LoVo (cell line): ENCODE data around the gene NEK8.
"Not testable (repeated sequence)": the region's sequence is repeated elsewhere in the genome, so short reads cannot be mapped to it uniquely, and the experiment has no call there.

Experiments used
- DNase-seq: peaks from one replicate; pipeline ENCODE4 v3.0.0-alpha.2; 2016; ENCODE audit warnings: low spot score

Gene NEK8

DNA sequence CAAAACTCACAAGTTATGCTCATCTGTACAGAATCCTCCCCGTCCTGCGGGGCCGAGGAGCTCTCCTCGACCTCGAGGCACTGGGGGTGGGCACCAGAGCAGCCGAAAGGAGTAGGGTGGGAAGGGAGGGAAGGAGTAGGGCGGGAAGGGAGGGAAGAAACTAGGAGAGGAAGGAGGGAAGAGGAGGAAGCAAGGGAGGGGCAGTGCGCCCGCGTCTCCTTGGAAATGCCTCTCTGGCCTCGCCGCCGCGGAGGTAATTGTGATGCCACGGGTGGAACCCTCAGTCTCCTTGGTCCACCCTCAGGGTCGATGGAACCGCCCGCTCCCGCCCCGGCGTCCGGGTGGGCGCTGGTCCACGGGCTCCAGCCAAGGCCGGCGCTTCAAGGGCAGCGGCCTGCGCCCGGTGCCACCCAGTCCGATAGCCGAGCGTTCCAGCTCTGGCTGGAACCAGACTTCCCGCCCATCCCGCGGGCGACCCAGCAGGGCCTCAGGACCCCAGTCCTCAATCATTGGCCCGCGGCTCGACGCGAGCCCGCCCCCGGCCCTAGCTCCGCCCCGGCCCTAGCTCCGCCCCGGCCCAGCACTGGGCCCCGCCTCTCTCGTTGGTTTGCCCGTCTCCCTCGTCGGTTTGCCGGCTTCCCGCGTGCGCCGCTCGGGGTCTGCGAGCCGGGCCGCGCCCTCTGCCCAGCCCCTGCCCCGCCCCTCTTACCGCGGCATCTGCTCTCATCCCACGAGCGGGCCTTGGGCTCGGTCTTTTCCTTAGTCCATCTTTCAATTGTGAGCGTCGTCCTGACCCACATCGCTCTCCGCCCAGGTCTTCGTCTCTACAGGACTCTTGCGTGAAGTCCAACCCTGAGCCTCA lies 17.5 kb upstream of the NEK8 start:
- peak; percentile 90 for DNase-seq

DNA sequence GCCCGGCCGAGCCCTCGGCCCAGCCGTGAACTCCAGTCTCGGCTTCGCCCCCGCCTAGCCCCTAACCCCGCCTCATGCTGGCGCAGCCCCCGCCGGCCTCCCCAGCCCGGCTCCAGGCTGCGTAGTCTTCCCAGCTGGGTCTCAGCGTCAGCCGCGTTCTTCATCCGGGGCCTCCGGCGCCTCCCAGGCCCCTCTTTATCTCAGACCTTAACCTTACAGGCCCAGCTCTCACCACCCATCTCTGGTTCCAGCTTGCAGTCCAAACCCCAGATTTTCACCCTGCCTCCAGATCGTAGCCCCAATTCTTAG lies 16.9 kb upstream of the NEK8 start, which contains the start of gene PROCA1:
Gene PROCA1, minus strand, starts transcription at position 166 of the 309 bp plus-strand sequence. CDS start 228 bp downstream, outside the sequence.
- DNase-seq, result no peak

DNA sequence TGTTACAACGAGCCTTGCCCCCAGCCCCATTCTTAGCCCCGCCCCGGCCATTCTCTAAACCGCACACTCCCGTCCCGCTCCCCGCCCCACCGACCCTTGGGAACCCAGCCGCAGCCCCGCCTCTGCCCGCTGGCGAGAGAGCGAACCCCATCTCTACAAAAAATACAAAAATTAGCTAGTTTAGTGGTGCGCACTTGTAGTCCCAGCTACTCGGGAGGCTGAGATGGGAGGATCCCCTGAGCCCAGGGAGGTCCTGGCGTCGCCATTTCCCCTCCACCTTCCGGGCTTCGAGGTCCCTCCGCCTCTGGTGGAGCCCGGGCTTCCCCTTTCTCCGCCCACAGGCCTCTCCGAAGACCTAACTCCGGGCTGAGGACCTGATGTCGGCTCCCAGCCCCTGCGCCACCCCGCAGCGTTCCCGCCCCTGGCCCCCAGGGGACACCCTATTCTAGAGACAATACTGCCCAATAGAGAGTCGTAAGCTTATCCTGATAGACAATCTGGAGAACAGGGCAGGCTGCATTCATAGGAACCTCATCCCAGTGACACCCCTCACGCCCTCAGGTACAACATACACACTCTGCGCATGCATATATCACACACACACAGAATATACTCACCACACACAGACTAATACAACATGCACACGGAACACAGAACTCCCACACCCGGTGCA lies 16.4 kb upstream of the NEK8 start:
- no peak for DNase-seq

DNA sequence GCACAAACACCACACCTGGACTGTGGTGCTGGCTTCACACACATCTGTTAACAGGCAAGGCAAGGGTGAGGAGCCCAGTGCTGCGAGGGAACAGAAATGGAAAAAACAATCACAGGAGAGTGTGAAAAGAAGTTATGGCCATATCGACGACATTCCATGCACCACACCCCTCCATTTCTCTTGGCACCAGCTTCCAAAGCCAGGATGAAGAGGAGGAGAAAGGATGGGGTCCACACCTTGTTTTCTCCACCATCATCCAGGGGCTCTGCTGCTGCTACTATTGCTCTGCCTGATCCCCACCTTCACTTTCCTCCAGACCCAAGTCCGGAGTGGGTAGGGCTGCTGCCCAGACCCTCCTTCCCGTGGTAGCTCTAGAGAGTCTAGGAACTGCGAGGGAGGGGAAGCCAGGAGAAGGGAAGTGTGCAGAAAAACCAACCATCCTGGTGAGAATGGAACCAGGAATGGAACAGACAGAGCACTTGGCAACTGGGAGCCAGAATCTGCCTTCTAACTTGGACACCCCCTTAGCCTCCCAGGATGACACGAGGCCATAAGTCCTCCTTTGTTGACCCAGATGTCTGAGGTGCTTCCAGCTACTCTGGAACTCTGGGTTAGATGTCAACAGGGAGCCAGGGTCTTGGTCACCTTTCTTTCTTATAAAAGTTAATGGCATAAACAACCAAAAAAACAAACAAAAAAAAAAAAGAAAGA lies 15.7 kb upstream of the NEK8 start:
- no peak for DNase-seq

DNA sequence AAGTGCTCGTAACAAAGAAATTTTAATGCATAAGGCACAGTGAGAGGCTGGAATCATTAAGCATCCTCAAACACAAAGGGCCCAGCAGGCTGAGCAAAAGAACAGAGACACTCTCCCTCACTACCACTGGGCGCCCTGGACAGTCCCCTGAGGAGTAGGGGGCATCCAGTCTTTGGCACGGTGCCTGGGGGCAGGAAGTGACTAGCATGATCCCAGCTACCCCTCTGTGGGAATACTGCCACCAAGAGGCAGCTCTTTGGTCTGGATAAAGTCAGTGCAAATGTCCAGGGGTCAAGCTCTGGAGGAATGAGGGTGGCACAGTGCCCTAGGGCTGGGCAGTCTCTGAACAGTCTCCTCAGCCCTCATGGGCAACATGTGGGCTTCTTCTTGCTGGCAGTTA lies 14.3 kb upstream of the NEK8 start:
- DNase-seq, result no peak

DNA sequence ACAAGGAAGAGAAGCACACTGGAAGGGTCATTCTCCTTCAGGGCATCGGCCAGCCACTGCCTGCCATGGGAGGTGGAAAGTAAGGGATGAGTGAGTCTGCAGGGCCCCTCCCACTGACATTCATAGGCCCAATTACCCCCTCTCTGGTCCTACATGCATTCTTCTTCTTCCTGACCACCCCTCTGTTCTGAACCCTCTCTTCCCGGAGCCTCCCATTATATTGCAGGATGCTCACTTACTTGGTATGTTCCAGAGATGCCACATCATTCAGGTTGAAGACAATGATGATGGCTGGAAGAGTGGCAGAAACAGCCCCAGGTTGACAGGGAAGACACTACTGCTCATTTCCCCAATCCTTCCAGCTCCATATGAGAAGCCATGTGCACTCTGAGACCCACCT lies 13.4 kb upstream of the NEK8 start:
- DNase-seq, result no peak

DNA sequence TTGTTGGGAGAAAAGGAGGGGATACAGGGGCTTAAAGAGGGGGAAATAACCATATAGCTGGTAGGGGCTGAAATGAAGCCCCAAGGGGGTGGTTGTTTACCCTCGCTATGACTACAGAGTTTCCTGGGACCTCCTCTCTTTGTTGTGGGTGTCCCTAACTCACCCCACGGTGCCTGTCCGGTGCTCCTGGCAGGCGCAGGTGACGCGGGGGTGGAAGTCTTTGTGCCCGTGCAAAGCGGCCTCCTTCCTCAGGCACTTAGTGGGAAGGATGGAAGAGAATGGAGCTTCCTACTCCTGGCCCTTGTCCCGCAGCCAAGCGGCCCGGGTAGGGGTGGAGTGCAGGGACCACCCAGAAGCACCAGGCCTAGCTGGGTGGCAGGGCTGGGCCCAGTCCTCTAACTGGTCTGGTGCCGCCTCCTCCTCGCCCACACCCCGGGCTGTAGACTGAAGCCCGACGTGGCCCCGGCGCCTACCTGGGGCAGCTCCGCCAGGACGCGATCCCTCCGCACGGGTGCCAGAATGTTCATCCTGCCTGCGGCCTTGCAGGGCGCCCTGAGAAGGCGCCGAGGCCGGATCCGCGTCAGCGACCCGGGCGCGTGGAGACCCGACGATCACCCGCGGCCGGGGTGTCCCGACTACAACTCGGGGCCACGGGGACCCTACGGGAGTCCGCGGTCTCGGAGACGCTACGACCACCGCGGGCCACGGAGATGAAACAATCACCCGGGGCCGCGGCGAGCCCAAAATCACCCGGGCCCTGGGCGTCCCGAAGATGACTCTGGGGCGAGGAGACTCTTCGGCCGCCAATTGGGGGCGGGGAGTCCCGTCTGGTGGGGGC lies 11.6 kb upstream of the NEK8 start:
- DNase-seq, result no peak

DNA sequence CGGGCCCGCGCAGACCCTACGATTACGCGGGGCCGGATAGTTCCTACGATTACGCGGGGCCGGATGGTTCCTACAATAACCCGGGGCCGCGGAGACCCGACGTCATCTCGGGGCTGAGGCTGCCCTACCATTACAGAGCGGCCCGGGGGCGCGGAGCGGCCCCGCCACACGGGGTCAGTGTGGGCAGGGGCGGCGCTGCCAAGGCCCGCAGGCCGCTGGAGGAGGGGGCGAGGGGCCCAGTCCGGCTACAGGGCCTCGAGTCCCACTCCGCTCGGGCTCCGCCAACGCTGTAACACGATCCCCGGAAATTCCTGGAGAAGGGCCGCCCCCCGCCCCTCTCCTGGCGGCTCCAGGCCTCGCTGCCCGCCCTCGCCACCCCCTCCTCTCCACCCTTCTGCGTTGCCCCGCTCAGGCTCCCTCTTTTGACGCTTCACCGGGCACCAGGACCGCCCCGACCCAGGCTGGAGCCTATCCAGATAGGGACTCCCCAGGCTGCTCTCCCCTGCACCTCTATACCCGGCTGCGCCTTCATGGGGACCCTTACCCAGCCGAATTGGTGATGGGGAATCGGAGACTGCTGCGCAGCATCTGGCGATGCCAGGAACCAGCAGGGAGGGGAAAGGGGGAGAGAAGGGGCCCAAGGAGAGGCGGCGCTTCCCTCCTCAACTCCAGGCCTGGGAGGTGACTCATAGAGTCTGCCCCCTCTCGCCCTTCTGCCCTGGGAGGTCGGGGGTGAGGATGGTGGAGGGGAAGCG lies 10.8 kb upstream of the NEK8 start, which contains the start of gene RAB34:
Gene RAB34, minus strand, starts transcription at position 291 of the 755 bp plus-strand sequence. CDS start 602 bp downstream, outside the sequence.
- DNase-seq, result no peak

DNA sequence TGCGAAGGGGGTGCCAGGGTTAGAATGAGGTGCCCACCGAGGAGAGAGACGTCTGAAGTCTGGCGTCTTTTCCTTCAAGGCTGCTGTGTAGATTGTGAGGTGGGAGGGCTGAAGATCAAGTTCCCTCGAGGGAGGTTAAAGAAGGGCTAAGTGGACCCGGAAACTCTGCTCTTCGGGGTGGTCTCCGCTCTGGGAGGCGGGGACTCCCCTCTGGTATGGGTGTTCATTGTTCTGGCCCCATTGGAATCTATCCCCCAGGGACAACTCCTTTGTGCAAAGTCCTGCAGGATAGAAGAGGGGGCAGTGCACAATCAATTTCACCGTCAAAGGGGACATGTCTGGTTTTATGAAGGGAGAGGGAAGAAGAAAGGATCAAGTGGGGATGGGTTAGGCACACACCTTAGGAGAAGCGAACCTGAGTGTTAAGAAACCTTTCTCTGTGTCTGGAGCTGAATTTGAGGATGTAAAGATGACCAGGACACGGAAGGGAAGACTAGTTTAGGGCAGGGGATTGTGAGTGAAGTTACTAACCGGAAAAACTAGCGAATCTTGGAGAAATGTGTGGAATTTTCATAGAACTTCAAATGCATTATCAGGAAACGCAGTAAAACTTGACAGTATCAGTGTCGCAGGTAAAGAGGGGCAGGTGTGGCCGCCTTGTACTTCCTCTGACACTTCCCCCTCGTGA lies 10.1 kb upstream of the NEK8 start:
- no peak for DNase-seq

DNA sequence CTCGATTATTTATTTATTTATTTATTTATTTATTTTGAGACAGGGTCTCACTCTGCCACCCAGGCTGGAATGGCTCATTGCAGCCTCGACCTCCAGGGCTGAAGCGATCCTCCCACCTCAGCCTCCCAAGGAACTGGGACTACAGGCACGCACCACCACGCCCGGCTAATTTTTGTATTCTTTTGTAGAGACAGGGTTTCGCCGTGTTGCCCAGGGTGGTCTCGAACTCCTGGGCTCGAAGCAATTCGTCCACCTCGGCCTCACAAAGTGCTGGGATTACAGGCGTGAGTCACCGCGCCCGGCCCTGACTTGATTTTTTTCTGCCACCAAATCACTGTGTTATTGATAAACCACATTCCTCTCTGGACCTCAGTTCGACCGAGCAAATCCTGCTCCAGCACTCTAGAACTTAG lies 9.6 kb upstream of the NEK8 start:
- no peak for DNase-seq

DNA sequence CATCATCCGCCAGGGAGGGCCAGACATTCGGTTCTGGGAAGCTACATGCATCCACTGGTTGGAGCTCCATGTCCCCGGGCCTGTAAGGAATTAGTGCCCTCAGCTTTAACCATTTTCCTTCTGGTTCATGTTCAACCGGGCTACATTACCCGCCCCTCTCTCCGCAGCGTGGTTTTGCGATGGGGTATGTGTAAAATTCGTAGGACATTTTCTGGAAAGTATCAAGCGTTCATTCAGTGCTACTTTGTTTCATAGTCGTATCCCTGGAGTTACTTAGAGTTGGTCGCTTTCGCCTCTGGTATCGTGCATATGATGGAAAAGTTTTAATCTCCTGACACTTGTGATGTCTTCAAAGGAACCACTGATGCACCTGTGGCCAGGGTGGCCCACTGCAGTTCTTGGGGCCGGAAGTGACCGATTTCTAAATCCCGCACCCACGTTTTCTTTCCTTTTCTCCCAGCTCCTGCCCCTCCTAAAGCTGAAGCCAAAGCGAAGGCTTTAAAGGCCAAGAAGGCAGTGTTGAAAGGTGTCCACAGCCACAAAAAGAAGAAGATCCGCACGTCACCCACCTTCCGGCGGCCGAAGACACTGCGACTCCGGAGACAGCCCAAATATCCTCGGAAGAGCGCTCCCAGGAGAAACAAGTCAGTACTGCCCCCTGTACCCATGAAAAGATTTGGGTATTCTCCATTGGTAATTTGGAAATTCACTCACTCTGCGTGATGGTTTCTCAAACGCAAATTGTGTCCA lies 8.2 kb upstream of the NEK8 start:
- DNase-seq, result no peak

DNA sequence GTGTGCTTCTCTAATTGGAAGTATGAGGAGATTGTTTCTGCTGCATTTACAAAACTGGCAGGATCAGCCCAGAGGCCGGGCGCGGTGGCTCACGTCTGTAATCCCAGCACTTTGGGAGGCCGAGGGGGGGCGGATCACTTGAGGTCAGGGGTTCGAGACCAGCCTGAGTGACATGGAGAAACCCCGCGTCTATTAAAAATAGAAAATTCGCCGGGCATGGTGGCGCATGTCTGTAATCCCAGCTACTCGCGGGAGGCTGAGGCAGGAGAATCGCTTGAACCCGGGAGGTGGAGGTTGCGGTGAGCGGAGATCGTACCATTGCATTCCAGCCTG lies 7.6 kb upstream of the NEK8 start:
- not testable (repeated sequence) for DNase-seq

DNA sequence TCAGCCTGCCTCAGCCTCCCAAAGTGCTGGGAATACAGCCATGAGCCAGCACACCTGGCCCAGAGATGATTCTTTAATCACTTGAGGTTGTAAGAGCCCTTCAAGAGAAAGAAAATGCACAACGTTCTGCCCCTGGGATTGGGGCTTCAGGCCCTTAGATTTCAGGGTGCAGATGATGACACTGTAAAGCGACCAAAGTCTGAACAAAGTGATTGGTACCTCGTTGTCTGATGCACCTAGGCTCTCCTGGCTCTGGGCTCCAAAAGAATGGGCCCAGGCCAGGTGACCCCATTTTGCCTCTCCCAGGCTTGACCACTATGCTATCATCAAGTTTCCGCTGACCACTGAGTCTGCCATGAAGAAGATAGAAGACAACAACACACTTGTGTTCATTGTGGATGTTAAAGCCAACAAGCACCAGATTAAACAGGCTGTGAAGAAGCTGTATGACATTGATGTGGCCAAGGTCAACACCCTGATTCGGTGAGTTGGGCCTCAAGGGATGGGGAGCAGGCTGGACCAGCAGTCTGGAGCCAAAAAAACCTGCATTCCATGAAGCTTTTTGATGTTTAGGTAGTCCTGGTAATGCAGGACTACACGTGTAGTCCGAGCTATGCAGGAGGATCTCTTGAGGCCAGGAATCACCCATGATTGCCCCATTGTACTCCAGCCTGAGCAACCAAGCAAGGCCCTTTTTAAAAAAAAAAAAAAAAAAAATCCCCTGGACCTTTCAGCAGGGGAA lies 6.0 kb upstream of the NEK8 start:
- DNase-seq, result no peak

DNA sequence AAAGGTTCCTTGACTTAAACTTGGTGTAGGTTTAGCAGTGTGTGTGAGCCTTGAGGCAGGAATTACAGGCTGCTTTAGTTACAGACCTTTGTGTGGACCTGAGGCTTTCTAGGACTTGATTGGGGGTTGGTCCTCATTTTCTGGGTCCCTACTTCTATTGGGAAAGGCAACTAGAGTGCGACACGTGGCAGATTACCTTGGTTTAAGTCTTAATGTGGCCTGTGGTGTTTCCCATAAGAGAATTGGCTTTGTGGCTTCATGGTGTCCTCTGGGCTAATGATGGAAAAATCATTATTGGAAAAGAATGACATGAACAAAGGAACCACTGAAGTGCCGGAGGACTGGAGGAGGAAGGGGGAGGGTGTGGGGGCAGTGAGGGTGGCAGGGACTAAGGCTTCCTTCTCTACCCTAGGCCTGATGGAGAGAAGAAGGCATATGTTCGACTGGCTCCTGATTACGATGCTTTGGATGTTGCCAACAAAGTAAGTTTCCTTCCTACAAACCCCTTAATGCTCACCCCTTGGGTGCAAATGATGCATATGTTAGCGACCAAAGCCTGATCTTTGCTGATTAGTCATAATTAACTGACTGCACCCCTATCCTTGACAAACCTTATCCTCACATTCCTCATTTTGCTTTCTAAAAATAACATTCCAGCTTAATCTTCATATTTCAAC lies 5.3 kb upstream of the NEK8 start:
- DNase-seq, result no peak

DNA sequence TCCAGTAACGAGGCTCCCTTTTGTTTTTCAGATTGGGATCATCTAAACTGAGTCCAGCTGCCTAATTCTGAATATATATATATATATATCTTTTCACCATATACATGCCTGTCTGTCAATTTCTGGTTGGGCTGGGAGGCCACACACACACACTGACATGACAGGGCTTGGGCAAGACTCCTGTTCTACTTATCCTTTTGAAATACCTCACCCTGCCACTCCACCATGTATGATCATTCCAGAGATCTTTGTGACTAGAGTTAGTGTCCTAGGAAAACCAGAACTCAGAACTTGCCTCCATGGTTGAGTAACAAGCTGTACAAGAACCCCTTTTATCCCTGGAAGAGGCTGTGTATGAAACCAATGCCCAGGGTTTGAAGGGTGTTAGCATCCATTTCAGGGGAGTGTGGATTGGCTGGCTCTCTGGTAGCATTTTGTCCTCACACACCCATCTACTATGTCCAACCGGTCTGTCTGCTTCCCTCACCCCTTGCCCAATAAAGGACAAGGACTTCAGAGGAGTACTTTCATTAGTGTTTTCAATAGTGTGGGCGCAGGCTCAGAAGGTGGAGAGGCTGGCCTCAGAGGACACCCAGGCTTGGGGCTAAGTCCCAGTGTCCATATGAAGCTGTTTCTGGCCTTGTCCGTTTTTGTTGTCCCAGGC lies 4.6 kb upstream of the NEK8 start:
- DNase-seq, result not testable (repeated sequence)

DNA sequence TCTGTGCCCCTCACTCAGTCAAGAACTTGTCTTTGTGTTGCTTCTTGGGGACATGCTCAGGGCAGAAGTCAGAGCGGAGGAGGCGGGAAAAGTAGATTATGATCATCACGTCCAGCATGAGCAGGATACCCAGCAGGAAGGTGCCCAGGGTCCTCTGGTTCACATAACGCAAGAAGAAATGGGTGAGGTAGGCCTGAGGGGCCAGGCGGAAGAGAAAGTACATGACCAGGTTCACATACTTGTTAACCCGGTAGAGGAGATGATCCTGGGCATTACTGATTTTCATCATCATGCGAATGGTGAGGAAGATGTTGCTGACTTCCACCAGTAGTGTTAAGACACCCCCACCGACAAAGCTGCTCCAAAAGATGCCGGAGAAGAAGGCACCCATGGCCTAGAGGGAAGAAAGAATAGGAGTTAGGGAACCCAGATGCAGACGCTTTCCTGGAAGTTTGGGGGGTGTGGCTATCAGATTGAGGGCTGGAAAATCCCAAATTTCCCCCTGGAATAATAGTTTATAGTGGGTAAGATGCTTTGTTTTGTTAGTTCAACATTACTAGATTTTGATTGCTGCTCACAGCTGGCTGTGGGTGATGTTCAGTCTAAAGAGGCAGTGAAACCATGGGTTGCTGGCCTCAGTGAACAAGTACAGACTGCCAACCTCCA lies 4.0 kb upstream of the NEK8 start:
- DNase-seq, result no peak

DNA sequence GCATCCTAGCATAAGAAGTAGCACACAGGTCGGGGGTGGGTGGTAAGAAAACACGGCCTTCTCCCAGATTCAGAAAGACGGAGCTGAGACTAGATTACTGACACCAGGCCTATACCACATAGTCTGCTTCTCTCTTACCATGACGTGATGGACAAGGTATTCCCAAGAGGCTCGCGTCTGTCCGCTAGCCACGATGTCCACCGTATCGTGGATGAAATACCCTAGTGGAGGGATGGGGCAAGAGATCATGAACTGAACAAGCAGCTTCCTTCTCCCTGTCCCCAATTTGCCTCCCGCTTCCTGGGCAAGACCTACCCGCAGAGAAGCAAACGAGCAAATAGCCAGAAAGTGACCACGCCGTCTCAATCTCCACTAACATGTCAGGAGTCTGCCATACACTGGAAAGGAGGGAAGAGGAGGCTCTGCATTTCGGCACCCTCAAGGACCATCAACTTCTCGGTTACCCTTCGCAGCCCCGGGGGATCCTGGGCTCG lies 3.4 kb upstream of the NEK8 start:
- DNase-seq, result peak; percentile 57
